Adrenal gland (tissue), 5 donors: ENCODE data around the gene COPB2.

Experiments
- POLR2A ChIP-seq, 2 donors: fragments of 450-650 bp; IDR thresholded peaks; one replicate each; pipeline ENCODE4 v1.6.1; 2017; ENCODE audit warnings: antibody characterized with exemption in 2 of 2, mild to moderate bottlenecking in 2 of 2, moderate library complexity in 1 of 2
- TF ChIP-seq, protein P1 (sequence below), 6 experiments: fragments of 450-650 bp in 4 of 6; fragments of 200-600 bp in 2 of 6; sonication (generic) in 1 of 6; IDR thresholded peaks; 1 replicate in 5 of 6; 2 replicates in 1 of 6; pipeline versions ENCODE4 v1.5.1 to v1.8.0; 2016 to 2021; ENCODE audit warnings: antibody characterized with exemption in 6 of 6, mild to moderate bottlenecking in 2 of 6, moderate library complexity in 1 of 6
- donor health status: DM: no; HTN: no; CAD: no.

GRCh38 chr3:139421040-139421439 lies 31.6 kb upstream of the COPB2 start:
- TF ChIP-seq, protein P1, sequence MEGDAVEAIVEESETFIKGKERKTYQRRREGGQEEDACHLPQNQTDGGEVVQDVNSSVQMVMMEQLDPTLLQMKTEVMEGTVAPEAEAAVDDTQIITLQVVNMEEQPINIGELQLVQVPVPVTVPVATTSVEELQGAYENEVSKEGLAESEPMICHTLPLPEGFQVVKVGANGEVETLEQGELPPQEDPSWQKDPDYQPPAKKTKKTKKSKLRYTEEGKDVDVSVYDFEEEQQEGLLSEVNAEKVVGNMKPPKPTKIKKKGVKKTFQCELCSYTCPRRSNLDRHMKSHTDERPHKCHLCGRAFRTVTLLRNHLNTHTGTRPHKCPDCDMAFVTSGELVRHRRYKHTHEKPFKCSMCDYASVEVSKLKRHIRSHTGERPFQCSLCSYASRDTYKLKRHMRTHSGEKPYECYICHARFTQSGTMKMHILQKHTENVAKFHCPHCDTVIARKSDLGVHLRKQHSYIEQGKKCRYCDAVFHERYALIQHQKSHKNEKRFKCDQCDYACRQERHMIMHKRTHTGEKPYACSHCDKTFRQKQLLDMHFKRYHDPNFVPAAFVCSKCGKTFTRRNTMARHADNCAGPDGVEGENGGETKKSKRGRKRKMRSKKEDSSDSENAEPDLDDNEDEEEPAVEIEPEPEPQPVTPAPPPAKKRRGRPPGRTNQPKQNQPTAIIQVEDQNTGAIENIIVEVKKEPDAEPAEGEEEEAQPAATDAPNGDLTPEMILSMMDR (IDR thresholded peaks at IDR 0.05): no peak
- no peak for TF ChIP-seq POLR2A (IDR thresholded peaks at IDR 0.05)
